Measurements from ENCODE around the gene LMLN. TPM values are rescaled to one million over a fixed set of nuclear protein-coding genes. Genes with fewer than 3 reads are reported as not detected.

The LMLN gene
- total RNA-seq, 1 donor from 2014 or later: 7.7 TPM

DNA sequence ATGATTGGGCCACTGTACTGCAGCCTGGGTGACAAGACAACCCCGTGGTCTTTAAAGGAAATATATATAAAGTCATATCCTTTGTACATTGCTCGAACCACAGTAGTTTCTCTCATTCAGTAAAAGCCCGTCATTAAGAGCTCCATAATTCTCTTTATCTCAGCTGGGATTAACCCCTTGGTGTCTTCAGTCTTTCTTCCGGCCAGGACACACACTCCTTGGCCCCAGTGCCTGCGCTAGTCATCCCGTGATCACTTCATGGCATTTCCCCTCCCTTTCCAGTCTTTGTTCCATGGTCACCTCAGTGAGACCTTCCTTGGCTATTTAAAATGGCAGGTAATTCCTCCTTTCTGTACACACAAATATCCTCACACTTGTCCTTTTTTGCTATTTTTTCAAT is 6.7 kb upstream of the LMLN start:
- Mint-ChIP-seq H3K36me3 (ENCODE audit: low read depth) (peaks cover 35% of the 10 kb centered on the region), H3K4me1 (ENCODE audit: low read depth) (peaks cover 62% of the 10 kb centered on the region), H3K9me3 (ENCODE audit: low read depth) (no peaks in the 10 kb centered on the region)

DNA sequence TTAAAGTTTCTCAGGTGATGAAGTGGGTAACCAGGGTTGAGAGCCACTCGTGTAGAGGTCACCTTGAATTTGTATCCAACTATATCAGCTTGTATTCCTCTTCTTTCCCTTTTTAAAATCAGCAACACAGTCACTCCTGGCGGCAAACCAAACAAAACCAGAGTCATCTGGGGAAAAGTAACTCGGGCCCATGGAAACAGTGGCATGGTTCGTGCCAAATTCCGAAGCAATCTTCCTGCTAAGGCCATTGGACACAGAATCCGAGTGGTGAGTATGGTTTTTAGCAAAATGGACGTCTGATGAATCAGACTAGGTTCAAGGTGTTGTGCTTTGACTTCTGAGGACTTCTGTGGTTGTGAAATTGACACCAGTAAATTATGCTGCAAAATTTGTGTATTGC is 6.1 kb upstream of the LMLN start:
- no peak for DNase-seq (ENCODE audit: low spot score)
- Mint-ChIP-seq H3K27ac (ENCODE audit: unreplicated experiment) (peak overlapping the region; percentile 84), H3K27me3 (ENCODE audit: low read depth) (no peaks in the 10 kb centered on the region), H3K36me3 (ENCODE audit: low read depth) (peaks cover 35% of the 10 kb centered on the region), H3K4me1 (ENCODE audit: low read depth) (peaks cover 68% of the 10 kb centered on the region), H3K9me3 (ENCODE audit: low read depth) (no peaks in the 10 kb centered on the region), H3K4me3 (ENCODE audit: unreplicated experiment) (peak overlapping the region; percentile 33)
- TF ChIP-seq, protein P1, sequence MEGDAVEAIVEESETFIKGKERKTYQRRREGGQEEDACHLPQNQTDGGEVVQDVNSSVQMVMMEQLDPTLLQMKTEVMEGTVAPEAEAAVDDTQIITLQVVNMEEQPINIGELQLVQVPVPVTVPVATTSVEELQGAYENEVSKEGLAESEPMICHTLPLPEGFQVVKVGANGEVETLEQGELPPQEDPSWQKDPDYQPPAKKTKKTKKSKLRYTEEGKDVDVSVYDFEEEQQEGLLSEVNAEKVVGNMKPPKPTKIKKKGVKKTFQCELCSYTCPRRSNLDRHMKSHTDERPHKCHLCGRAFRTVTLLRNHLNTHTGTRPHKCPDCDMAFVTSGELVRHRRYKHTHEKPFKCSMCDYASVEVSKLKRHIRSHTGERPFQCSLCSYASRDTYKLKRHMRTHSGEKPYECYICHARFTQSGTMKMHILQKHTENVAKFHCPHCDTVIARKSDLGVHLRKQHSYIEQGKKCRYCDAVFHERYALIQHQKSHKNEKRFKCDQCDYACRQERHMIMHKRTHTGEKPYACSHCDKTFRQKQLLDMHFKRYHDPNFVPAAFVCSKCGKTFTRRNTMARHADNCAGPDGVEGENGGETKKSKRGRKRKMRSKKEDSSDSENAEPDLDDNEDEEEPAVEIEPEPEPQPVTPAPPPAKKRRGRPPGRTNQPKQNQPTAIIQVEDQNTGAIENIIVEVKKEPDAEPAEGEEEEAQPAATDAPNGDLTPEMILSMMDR (IDR thresholded peaks at IDR 0.05): no peak

More for the DNA sequence above, 6.7 kb upstream of the LMLN start:
- no peak for DNase-seq (ENCODE audit: low spot score)
- TF ChIP-seq, protein P1 (IDR thresholded peaks at IDR 0.05): no peak
- Mint-ChIP-seq H3K4me3 (ENCODE audit: unreplicated experiment) (peak overlapping the region; percentile 33), H3K27me3 (ENCODE audit: low read depth) (no peaks in the 10 kb centered on the region), H3K27ac (ENCODE audit: unreplicated experiment) (peak overlapping the region; percentile 84)

DNA sequence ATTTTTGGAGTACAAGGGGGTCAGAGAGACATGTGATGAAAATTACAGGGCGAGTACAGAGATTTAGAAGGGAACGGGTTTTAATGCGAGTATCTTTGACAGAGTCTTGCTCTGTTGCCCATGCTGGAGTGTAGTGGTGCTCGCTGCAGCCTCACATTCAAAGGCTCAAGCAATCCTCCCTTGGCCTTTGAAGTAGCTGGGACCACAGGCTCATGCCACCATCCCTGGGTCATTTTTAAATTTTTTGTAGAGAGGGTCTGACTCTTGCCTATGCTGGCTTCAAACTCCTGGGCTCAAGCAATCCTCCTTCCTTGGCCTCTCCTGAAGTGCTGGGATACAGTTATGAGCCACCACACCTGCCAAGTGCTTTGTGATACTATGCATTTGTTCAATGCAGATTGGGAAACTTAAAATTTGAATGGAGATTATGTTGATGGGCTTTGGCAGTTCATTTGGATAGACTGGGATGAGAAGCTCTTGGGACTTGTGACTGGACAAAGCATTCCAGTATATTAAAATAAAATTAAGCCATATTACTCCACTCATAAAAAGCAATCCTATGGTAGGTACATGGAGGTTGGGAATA is 4.0 kb upstream of the LMLN start:
- Mint-ChIP-seq H3K27me3 (ENCODE audit: low read depth) (no peaks in the 10 kb centered on the region), H3K4me1 (ENCODE audit: low read depth) (peaks cover 70% of the 10 kb centered on the region), H3K27ac (ENCODE audit: unreplicated experiment) (no peak overlapping the region), H3K4me3 (ENCODE audit: unreplicated experiment) (no peak overlapping the region), H3K9me3 (ENCODE audit: low read depth) (no peaks in the 10 kb centered on the region), H3K36me3 (ENCODE audit: low read depth) (peaks cover 32% of the 10 kb centered on the region)
- no peak for DNase-seq (ENCODE audit: low spot score)
- TF ChIP-seq, protein P1 (IDR thresholded peaks at IDR 0.05): no peak

DNA sequence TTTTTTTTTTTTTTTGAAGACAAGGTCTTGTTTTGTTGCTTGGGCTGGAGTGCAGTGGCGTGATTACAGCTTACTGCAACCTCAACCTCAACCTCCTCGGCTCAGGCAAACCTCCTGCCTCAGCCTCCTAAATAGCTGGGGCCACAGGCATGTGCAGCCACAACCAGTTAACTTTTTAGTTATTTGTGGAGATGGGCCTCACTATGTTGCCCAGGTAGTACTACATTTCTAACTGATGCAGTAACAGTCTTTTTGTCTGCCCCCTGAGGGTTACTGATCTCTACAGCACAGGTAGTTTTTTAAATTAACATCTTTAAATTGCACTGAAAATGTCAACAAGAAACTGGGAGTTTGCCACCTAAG is 3.4 kb upstream of the LMLN start:
- H3K27ac Mint-ChIP-seq (ENCODE audit: unreplicated experiment): no peak overlapping the region
- H3K4me3 Mint-ChIP-seq (ENCODE audit: unreplicated experiment): no peak overlapping the region
- H3K27me3 Mint-ChIP-seq (ENCODE audit: low read depth): no peaks in the 10 kb centered on the region
- TF ChIP-seq, protein P1 (IDR thresholded peaks at IDR 0.05): no peak
- H3K9me3 Mint-ChIP-seq (ENCODE audit: low read depth): no peaks in the 10 kb centered on the region
- peaks cover 69% of the 10 kb centered on the region for H3K4me1 Mint-ChIP-seq (ENCODE audit: low read depth)
- no peak for DNase-seq (ENCODE audit: low spot score)
- H3K36me3 Mint-ChIP-seq (ENCODE audit: low read depth): peaks cover 31% of the 10 kb centered on the region

DNA sequence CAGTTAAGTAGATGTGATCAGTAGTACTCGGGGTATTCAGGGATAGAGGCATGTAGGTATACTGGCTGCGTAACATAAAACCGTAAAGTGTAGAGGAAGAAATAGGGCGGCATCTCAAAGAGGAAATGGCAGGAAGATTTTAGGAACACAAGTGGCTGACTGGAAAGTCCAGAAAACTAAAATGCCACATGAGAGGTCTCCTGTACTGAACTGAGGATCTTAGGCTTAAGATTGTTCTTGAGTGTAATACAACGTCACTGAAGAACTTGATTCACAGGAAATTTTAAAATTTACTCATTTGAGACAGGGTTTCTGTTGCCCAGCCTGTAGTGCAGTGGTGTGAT is 2.3 kb upstream of the LMLN start:
- DNase-seq (ENCODE audit: low spot score): no peak
- Mint-ChIP-seq H3K36me3 (ENCODE audit: low read depth) (peaks cover 27% of the 10 kb centered on the region), H3K9me3 (ENCODE audit: low read depth) (no peaks in the 10 kb centered on the region), H3K4me3 (ENCODE audit: unreplicated experiment) (no peak overlapping the region), H3K4me1 (ENCODE audit: low read depth) (peaks cover 66% of the 10 kb centered on the region), H3K27me3 (ENCODE audit: low read depth) (no peaks in the 10 kb centered on the region), H3K27ac (ENCODE audit: unreplicated experiment) (peak overlapping the region; percentile 7)
- TF ChIP-seq, protein P1 (IDR thresholded peaks at IDR 0.05): no peak

Measured in chondrocyte (in vitro differentiated cells).